ENCODE results near the gene HHAT.

HHAT gene

GRCh38 chr1:210332233-210332632 is 3.5 kb downstream of the HHAT start:
- no peak for TF ChIP-seq CTCF (IDR thresholded peaks at IDR 0.05; ENCODE audit: low read depth, low read length)
- DNase-seq (ENCODE audit: extremely low read depth, low read depth): no peak

DNA sequence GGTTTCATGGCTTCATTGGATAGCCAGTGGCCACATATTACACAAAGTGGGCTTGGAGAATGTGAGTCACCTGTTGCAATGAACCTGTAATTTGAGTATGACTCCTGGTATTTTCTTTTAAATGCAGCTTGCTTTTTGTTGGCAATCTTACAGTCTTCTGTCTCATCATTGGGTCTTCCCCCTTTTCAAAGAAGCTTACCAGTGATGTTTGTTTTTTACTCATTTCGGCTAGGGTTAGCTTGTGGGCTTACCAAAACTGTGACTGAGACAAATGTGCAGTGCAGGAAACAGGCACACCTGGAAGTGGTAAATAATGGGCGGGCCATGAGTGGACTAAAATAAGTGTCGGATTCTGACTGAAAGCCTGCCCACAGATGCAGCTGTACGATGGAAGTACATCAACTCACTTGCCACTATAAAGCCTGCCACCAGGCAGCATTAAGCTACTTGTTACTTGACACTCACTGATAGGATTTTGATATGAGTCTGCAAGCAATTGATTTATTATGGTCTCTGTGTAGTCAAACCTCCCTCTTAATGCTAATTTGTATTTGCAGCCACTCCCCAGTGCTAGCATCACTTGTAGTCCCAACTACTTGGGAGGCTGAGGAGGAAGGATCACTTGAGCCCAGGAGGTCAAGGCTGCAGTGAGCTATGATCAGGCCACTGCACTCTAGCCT is 4.2 kb downstream of the HHAT start:
- no peak for TF ChIP-seq CTCF (IDR thresholded peaks at IDR 0.05; ENCODE audit: low read depth, low read length)
- no peak for DNase-seq (ENCODE audit: extremely low read depth, low read depth)

- DNase-seq (ENCODE audit: extremely low read depth, low read depth): no peak
- TF ChIP-seq CTCF (IDR thresholded peaks at IDR 0.05; ENCODE audit: low read depth, low read length): no peak
Measured at GRCh38 chr1:210335001-210335400, 6.3 kb downstream of the HHAT start.

DNA sequence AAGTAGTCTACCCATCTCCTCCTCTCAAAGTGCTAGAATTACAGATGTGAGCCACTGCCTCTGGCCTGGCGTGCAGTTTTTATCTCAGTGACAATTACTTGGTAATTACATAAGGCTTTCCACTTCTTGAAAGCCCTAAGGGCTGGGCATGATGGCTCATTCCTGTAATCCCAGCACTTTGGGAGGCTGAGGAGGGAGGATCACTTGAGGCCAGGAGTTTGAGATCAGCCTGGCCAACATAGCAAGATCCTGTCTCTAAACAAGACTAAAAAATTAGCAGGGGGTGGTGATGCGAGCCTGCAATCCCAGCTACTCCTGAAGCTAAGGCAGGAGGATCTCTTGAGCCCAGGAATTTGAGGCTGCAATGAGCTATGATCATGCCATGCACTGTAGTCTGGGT is 7.7 kb downstream of the HHAT start:
- no peak for TF ChIP-seq CTCF (IDR thresholded peaks at IDR 0.05; ENCODE audit: low read depth, low read length)
- no peak for DNase-seq (ENCODE audit: extremely low read depth, low read depth)

DNA sequence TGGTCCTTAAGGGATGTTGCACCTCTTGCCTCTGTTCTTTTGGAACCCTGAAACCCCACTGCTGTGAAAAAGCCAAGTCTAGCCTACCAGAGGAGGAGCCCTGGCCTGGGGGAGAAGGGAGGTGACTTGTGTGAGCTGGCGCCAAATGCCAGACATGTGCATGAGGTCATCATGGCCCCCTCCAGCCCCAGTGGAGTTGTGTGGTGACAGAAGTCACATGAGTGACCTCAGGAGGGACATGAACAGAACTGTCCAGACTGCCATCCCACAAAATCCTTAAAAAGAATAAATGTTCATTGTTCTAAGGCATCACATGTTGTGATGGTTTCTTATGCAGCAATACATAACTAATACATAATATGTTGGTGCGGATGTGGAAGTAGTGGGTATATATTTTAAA is 10.8 kb downstream of the HHAT start:
- DNase-seq (ENCODE audit: extremely low read depth, low read depth): no peak
- no peak for TF ChIP-seq CTCF (IDR thresholded peaks at IDR 0.05; ENCODE audit: low read depth, low read length)

GRCh38 chr1:210340311-210340710 is 11.6 kb downstream of the HHAT start:
- no peak for TF ChIP-seq CTCF (IDR thresholded peaks at IDR 0.05; ENCODE audit: low read depth, low read length)
- DNase-seq (ENCODE audit: extremely low read depth, low read depth): no peak

DNA sequence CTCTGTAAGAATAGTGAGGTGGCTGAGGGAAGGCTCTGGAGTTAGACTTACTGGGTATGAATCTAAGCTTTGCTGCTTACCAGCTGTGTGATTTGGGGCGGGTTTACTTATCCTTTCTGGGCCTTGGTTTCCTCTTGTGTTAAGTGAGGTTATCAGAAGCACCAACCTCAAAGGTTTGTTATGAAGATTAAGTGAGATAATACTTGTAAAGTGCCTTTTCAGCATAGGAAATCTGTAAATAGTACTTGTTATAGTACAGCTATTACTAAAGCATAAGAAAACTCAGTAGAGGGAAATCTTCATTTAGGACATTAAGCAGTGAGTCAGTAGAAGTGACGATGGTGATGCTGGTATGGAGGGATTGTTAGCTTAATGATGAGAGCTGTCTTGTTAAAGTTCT is 12.1 kb downstream of the HHAT start:
- no peak for TF ChIP-seq CTCF (IDR thresholded peaks at IDR 0.05; ENCODE audit: low read depth, low read length)

More for the DNA sequence above, 12.1 kb downstream of the HHAT start:
- no peak for DNase-seq (ENCODE audit: extremely low read depth, low read depth)

Data from AG09319 (cell line).